HCT116 (cell line): ENCODE results near the gene DLX2. TPM values are rescaled to one million over a fixed set of nuclear protein-coding genes. Genes with fewer than 3 reads are reported as not detected.

Experiments
- ATAC-seq: fragments of 200-7000 bp; cut with Tn5 transposase; 2 replicates; pipeline ENCODE4 v1.9.1; 2020; ENCODE audit warnings: mild to moderate bottlenecking, moderate library complexity
- BruUV-seq: library from RNA; stranded (reverse); fragments of 400-500 nt; replicated peaks from 2 replicates; lab custom pipeline; 2021; lab: Mats Ljungman, UMichigan
- CTCF ChIA-PET: fragments of 300-600 bp; sonication (Branson Sonifier 250); formaldehyde crosslinking; loops from one replicate; lab custom pipeline; 2021; ENCODE audit warnings: antibody characterized with exemption; lab: Charles Lee
- POLR2A ChIA-PET: fragments of 300-600, 350-600 bp; sonication (Branson Sonifier 250); formaldehyde crosslinking; loops from one replicate; lab custom pipeline; 2021; ENCODE audit warnings: antibody characterized with exemption; lab: Charles Lee
- RAD21 ChIA-PET, 2 experiments: fragments of 300-600 bp; sonication (Branson Sonifier 250); formaldehyde crosslinking; loops; one replicate each; lab custom pipeline; 2023; ENCODE audit warnings: low total read pairs in 2 of 2; ENCODE audit not compliant: uncharacterized antibody in 2 of 2, unreplicated experiment in 2 of 2, low non-redundant PET in 1 of 2; lab: Charles Lee
- DNase-seq: peaks from one replicate; pipeline ENCODE4 v3.0.0-alpha.2; 2010; ENCODE audit warnings: low read depth, low spot score
- H2AFZ ChIP-seq: fragments of 200-600 bp; shearing (Covaris generic), sonication (generic); 2 replicates; pipeline ENCODE4 v1.6.1; 2017; ENCODE audit warnings: low read depth, mixed run types, mixed read lengths, antibody characterized with exemption, low read length; ENCODE audit not compliant: poor library complexity, severe bottlenecking
- H3K27ac ChIP-seq: 2 replicates; pipeline ENCODE4 v1.5.1; 2012; ENCODE audit warnings: low read depth, low read length
- H3K27me3 ChIP-seq: fragments of 200-600 bp; sonication (generic); 2 replicates; pipeline ENCODE4 v1.6.1; 2016; ENCODE audit warnings: mixed run types, low read length, mixed read lengths; ENCODE audit not compliant: insufficient read depth
- H3K36me3 ChIP-seq, 2 experiments: fragments of 200-500 bp in 1 of 2; fragments of 200-600 bp in 1 of 2; sonication (Bioruptor generic) in 1 of 2; sonication (generic) in 1 of 2; 2 replicates each; pipeline versions ENCODE4 v1.5.1 to v1.6.1; 2014 to 2016; ENCODE audit warnings: low read length in 2 of 2, inconsistent platforms in 1 of 2, mixed read lengths in 1 of 2, mixed run types in 1 of 2; ENCODE audit not compliant: insufficient read depth in 2 of 2, control insufficient read depth in 1 of 2
- H3K4me1 ChIP-seq, 2 experiments: fragments of 200-600 bp in 1 of 2; sonication (generic) in 1 of 2; 2 replicates each; pipeline versions ENCODE4 v1.5.1 to v1.6.1; 2012 to 2017; ENCODE audit warnings: low read length in 2 of 2, inconsistent platforms in 1 of 2, mild to moderate bottlenecking in 1 of 2, mixed read lengths in 1 of 2, mixed run types in 1 of 2, moderate library complexity in 1 of 2; ENCODE audit not compliant: insufficient read depth in 2 of 2, control insufficient read depth in 1 of 2
- H3K4me2 ChIP-seq: fragments of 200-600 bp; sonication (generic); 2 replicates; pipeline ENCODE4 v1.6.1; 2017; ENCODE audit warnings: mixed run types, low read length, mixed read lengths
- H3K4me3 ChIP-seq, 2 experiments: fragments of 200-600 bp in 1 of 2; sonication (generic) in 1 of 2; replicated peaks in 1 of 2; 2 replicates each; pipeline ENCODE4 v1.5.1; 2011 to 2016; ENCODE audit warnings: low read length in 2 of 2, control low read depth in 1 of 2, low read depth in 1 of 2, mild to moderate bottlenecking in 1 of 2, mixed read lengths in 1 of 2, mixed run types in 1 of 2
- H3K79me2 ChIP-seq: fragments of 200-600 bp; sonication (generic); 2 replicates; pipeline ENCODE4 v1.6.1; 2017; ENCODE audit warnings: mild to moderate bottlenecking, mixed run types, low read length, moderate library complexity, mixed read lengths; ENCODE audit not compliant: insufficient read depth
- H3K9ac ChIP-seq: fragments of 200-600 bp; sonication (generic); 2 replicates; pipeline ENCODE4 v1.6.1; 2016; ENCODE audit warnings: low read length, mixed read lengths
- H3K9me2 ChIP-seq: fragments of 200-600 bp; sonication (generic), shearing (Covaris generic); 2 replicates; pipeline ENCODE4 v1.6.1; 2017; ENCODE audit warnings: mixed run types, mild to moderate bottlenecking, moderate library complexity; ENCODE audit not compliant: insufficient read depth
- H3K9me3 ChIP-seq, 2 experiments: fragments of 200-500 bp in 1 of 2; fragments of 200-600 bp in 1 of 2; sonication (Bioruptor generic) in 1 of 2; sonication (generic) in 1 of 2; 2 replicates each; pipeline ENCODE4 v1.6.1; 2014 to 2017; ENCODE audit warnings: low read length in 2 of 2, mixed read lengths in 2 of 2, inconsistent platforms in 1 of 2, low read depth in 1 of 2, mild to moderate bottlenecking in 1 of 2, mixed run types in 1 of 2, moderate library complexity in 1 of 2; ENCODE audit not compliant: control insufficient read depth in 1 of 2, insufficient read depth in 1 of 2
- H4K20me1 ChIP-seq: fragments of 200-600 bp; sonication (generic), shearing (Covaris generic); 2 replicates; pipeline ENCODE4 v1.6.1; 2017; ENCODE audit warnings: mixed run types, mild to moderate bottlenecking, moderate library complexity; ENCODE audit not compliant: insufficient read depth
- CTCF ChIP-seq, 3 experiments: fragments of 200-600 bp in 1 of 3; sonication (generic) in 1 of 3; IDR thresholded peaks in 2 of 3; conservative IDR thresholded peaks in 1 of 3; 2 replicates each; pipeline ENCODE4 v1.5.1; 2012 to 2017; ENCODE audit warnings: low read depth in 2 of 3, low read length in 2 of 3, antibody characterized with exemption in 1 of 3, borderline replicate concordance in 1 of 3, control low read depth in 1 of 3, mild to moderate bottlenecking in 1 of 3, mixed read lengths in 1 of 3, mixed run types in 1 of 3, moderate library complexity in 1 of 3; ENCODE audit not compliant: insufficient read depth in 1 of 3
- EGR1 ChIP-seq: IDR thresholded peaks from 2 replicates; pipeline ENCODE4 v1.6.1; 2012; ENCODE audit warnings: low read depth
- ELF1 ChIP-seq: IDR thresholded peaks from 2 replicates; pipeline ENCODE4 v1.6.1; 2012; ENCODE audit warnings: low read depth, borderline replicate concordance
- EZH2 ChIP-seq: fragments of 200-600 bp; sonication (generic); IDR thresholded peaks from 2 replicates; pipeline ENCODE4 v1.6.1; 2017; ENCODE audit warnings: antibody characterized with exemption, mixed run types
- FOSL1 ChIP-seq: IDR thresholded peaks from 2 replicates; pipeline ENCODE4 v1.6.1; 2012; ENCODE audit warnings: low read depth
- POLR2AphosphoS5 ChIP-seq: IDR thresholded peaks from 2 replicates; pipeline ENCODE4 v1.6.1; 2011; ENCODE audit warnings: mild to moderate bottlenecking, low read depth, low read length, moderate library complexity
- SIN3A ChIP-seq: IDR thresholded peaks from 2 replicates; pipeline ENCODE4 v1.6.1; 2012; ENCODE audit warnings: low read depth
- SP1 ChIP-seq: IDR thresholded peaks from 2 replicates; pipeline ENCODE4 v1.6.1; 2012; ENCODE audit warnings: low read depth
- TCF7L2 ChIP-seq: IDR thresholded peaks from 2 replicates; pipeline ENCODE4 v1.7.0; 2011; ENCODE audit warnings: borderline replicate concordance, inconsistent platforms; ENCODE audit not compliant: insufficient read depth, insufficient read length; ENCODE audit errors: extremely low read depth
- YY1 ChIP-seq: IDR thresholded peaks from 2 replicates; pipeline ENCODE4 v1.6.1; 2011; ENCODE audit warnings: low read length, low read depth, moderate library complexity, mild to moderate bottlenecking; ENCODE audit not compliant: insufficient replicate concordance; ENCODE audit errors: extremely low read depth
- ZFX ChIP-seq: fragments of 450-650 bp; IDR thresholded peaks from 2 replicates; pipeline ENCODE4 v1.6.1; 2017
- ZNF274 ChIP-seq: fragments of 200-500 bp; sonication (Bioruptor generic); IDR thresholded peaks from 2 replicates; pipeline ENCODE4 v1.6.1; 2014; ENCODE audit warnings: mild to moderate bottlenecking, low read depth, low read length, inconsistent platforms
- intact Hi-C: fragments of 100-400 bp; cut with micrococcal nuclease; formaldehyde crosslinking; loops from 2 replicates; pipeline ENCODE4 v1.10.0; 2022
- total RNA-seq: library from RNA; stranded (reverse); gene quantifications from one replicate; pipeline ENCODE4 v1.2.1, GENCODE V29; 2021; ENCODE audit not compliant: unreplicated experiment
- TF ChIP-seq, protein P1 (sequence below): IDR thresholded peaks from 2 replicates; pipeline ENCODE4 v1.6.1; 2012
- TF ChIP-seq, protein P2 (sequence below): IDR thresholded peaks from 2 replicates; pipeline ENCODE4 v1.6.1; 2012

Gene DLX2
- total RNA-seq, 1 experiment from 2014 or later: 3.7 TPM

GRCh38 chr2:172091000-172091641 lies 11.6 kb downstream of the DLX2 start:
- intact Hi-C loops: loop anchor here (10.0 kb wide), 1 partner anchor 166 kb away; the partner anchor contains the start of gene HAT1
- Histone ChIP-seq H3K9me3 (no peaks in the 10 kb centered on the region), H4K20me1 (no peaks in the 10 kb centered on the region), H3K9ac (no peak overlapping the region), H3K27ac (no peak overlapping the region), H3K79me2 (no peaks in the 10 kb centered on the region), H3K4me3 (no peak overlapping the region), H3K4me2 (no peak overlapping the region)
- no peak for ATAC-seq
- BruUV-seq: no TSS peak
- POLR2A ChIA-PET: interaction anchor here (1.1 kb wide), 1 partner anchor 12 kb away, joined by 3 read pairs; the partner anchor contains the start of gene DLX2
- CTCF ChIA-PET: interaction anchor here (1.3 kb wide), 1 partner anchor 388 kb away, joined by 3 read pairs; no protein-coding TSS in a partner anchor
- DNase-seq: no peak
- RAD21 ChIA-PET: no interaction called here
- TF ChIP-seq CTCF (IDR thresholded peaks at IDR 0.05 in 2 of 3, conservative IDR thresholded peaks at IDR 0.05 in 1 of 3; ENCODE audit: borderline replicate concordance in 1 of 3, insufficient read depth in 1 of 3, low read depth in 2 of 3, low read length in 2 of 3) (no peak), YY1 (no peak), EZH2 (no peak), POLR2AphosphoS5 (no peak), SIN3A (no peak), ELF1 (no peak), SP1 (no peak), TCF7L2 (no peak), ZFX (no peak), EGR1 (no peak), FOSL1 (no peak), ZNF274 (no peak)
- TF ChIP-seq, protein P1, sequence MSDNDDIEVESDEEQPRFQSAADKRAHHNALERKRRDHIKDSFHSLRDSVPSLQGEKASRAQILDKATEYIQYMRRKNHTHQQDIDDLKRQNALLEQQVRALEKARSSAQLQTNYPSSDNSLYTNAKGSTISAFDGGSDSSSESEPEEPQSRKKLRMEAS: no peak
- TF ChIP-seq, protein P2, sequence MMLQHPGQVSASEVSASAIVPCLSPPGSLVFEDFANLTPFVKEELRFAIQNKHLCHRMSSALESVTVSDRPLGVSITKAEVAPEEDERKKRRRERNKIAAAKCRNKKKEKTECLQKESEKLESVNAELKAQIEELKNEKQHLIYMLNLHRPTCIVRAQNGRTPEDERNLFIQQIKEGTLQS: no peak
- TF ChIP-seq, all 23 proteins: peak for 0
- Histone ChIP-seq H3K4me1 (peaks cover 10 to 18% of the 10 kb centered on the region in 2 experiments), H3K36me3 (no peaks in the 10 kb centered on the region), H2AFZ (no peak overlapping the region), H3K9me2 (no peaks in the 10 kb centered on the region), H3K27me3 (no peaks in the 10 kb centered on the region)
